HuH-7.5 (cell line): ENCODE measurements around the gene TUBB.
"Not testable (repeated sequence)": the region's sequence is repeated elsewhere in the genome, so short reads cannot be mapped to it uniquely, and the experiment has no call there.

ENCODE experiments used
- DNase-seq: peaks from one replicate; pipeline ENCODE4 v3.0.0; 2011; ENCODE audit warnings: low spot score

The TUBB gene

GRCh38 chr6:30717845-30718720 is 2.1 kb upstream of the TUBB start:
- DNase-seq, result not testable (repeated sequence)

- DNase-seq, result no peak
Measured at GRCh38 chr6:30719356-30719755, 796 bp upstream of the TUBB start.

GRCh38 chr6:30720738-30721197 is 616 bp downstream of the TUBB start:
- peak; percentile 39 for DNase-seq

- peak; percentile 50 for DNase-seq
Measured at GRCh38 chr6:30721198-30722024, 1.3 kb downstream of the TUBB start.

GRCh38 chr6:30722025-30722279 is 1.8 kb downstream of the TUBB start:
- DNase-seq, result not testable (repeated sequence)

GRCh38 chr6:30722280-30723112 is 2.3 kb downstream of the TUBB start:
- peak; percentile 33 for DNase-seq

GRCh38 chr6:30723159-30723842 is 3.1 kb downstream of the TUBB start:
- not testable (repeated sequence) for DNase-seq

- DNase-seq, result not testable (repeated sequence)
Measured at GRCh38 chr6:30723843-30724741, 3.9 kb downstream of the TUBB start.

GRCh38 chr6:30724906-30725667 is 4.9 kb downstream of the TUBB start:
- no peak for DNase-seq

- DNase-seq, result no peak
Measured at GRCh38 chr6:30725713-30726505, 5.8 kb downstream of the TUBB start.

- DNase-seq, result no peak
Measured at GRCh38 chr6:30726506-30727413, 6.6 kb downstream of the TUBB start.

GRCh38 chr6:30727920-30728553 is 7.9 kb downstream of the TUBB start:
- no peak for DNase-seq

GRCh38 chr6:30730601-30731435 is 10.7 kb downstream of the TUBB start:
- peak; percentile 52 for DNase-seq

GRCh38 chr6:30732237-30732943 is 12.2 kb downstream of the TUBB start:
- DNase-seq, result no peak

- DNase-seq, result no peak
Measured at GRCh38 chr6:30735668-30736314, 15.6 kb downstream of the TUBB start.
